Measurements from ENCODE around the gene RPL31.
A peak's percentile ranks its signal among the peaks of the same experiment; 100 is the strongest.

RPL31 gene

GRCh38 chr2:100999995-101000394, 2.1 kb upstream of the RPL31 start:
- H3K4me2 ChIP-seq (ENCODE audit: low read length): no peak overlapping the region
- H3K9ac ChIP-seq (ENCODE audit: low read depth, low read length): no peak overlapping the region
- peaks cover 27% of the 10 kb centered on the region for H3K4me1 ChIP-seq (ENCODE audit: control insufficient read depth, insufficient read depth, low read length)
- H3K36me3 ChIP-seq (ENCODE audit: insufficient read depth, low read length): peaks cover 31% of the 10 kb centered on the region
- H3K27me3 ChIP-seq (ENCODE audit: control insufficient read depth, insufficient read depth, low read length): no peaks in the 10 kb centered on the region
- H3K4me3 ChIP-seq (ENCODE audit: low read length): no peak overlapping the region
- H3K9me3 ChIP-seq (replicated peaks; ENCODE audit: low read length): no peaks in the 10 kb centered on the region

DNA sequence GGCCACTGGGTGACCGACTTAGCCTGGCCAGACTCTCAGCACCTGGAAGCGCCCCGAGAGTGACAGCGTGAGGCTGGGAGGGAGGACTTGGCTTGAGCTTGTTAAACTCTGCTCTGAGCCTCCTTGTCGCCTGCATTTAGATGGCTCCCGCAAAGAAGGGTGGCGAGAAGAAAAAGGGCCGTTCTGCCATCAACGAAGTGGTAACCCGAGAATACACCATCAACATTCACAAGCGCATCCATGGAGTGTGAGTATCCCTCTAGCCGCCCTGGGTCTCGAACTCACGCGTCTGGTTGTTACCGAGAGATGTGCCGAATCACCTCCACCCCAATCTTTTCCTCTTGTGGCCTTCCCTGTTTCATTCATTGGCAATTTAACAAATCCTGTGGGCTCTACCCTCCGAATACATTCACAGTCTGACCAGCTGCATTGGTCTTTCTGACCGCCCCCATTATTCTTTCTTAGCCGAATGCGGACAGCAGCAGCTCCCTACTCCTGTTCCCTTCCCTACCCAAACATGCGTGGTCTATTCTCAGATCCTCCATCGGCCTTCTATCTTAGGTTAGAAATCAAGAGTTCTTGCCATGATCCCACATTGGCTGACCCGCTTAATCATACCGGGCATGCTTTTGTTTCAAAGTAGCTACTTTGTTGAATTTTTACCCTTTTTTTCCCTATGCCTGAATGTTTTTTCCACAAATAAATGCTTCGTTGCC, 631 bp downstream of the RPL31 start:
- Histone ChIP-seq H3K9ac (ENCODE audit: low read depth, low read length) (peak overlapping the region; percentile 95), H3K4me2 (ENCODE audit: low read length) (peak overlapping the region; percentile 92), H3K27me3 (ENCODE audit: control insufficient read depth, insufficient read depth, low read length) (no peaks in the 10 kb centered on the region), H3K4me1 (ENCODE audit: control insufficient read depth, insufficient read depth, low read length) (peaks cover 29% of the 10 kb centered on the region), H3K36me3 (ENCODE audit: insufficient read depth, low read length) (peaks cover 53% of the 10 kb centered on the region), H3K4me3 (ENCODE audit: low read length) (peak overlapping the region; percentile 84), H3K9me3 (replicated peaks; ENCODE audit: low read length) (no peaks in the 10 kb centered on the region)

- H3K4me3 ChIP-seq (ENCODE audit: low read length): peak overlapping the region; percentile 84
- H3K4me2 ChIP-seq (ENCODE audit: low read length): peak overlapping the region; percentile 92
- H3K9ac ChIP-seq (ENCODE audit: low read depth, low read length): peak overlapping the region; percentile 95
- H3K4me1 ChIP-seq (ENCODE audit: control insufficient read depth, insufficient read depth, low read length): peaks cover 29% of the 10 kb centered on the region
- no peaks in the 10 kb centered on the region for H3K9me3 ChIP-seq (replicated peaks; ENCODE audit: low read length)
- H3K36me3 ChIP-seq (ENCODE audit: insufficient read depth, low read length): peaks cover 60% of the 10 kb centered on the region
- no peaks in the 10 kb centered on the region for H3K27me3 ChIP-seq (ENCODE audit: control insufficient read depth, insufficient read depth, low read length)
Measured at GRCh38 chr2:101003278-101003775, 1.2 kb downstream of the RPL31 start.

DNA sequence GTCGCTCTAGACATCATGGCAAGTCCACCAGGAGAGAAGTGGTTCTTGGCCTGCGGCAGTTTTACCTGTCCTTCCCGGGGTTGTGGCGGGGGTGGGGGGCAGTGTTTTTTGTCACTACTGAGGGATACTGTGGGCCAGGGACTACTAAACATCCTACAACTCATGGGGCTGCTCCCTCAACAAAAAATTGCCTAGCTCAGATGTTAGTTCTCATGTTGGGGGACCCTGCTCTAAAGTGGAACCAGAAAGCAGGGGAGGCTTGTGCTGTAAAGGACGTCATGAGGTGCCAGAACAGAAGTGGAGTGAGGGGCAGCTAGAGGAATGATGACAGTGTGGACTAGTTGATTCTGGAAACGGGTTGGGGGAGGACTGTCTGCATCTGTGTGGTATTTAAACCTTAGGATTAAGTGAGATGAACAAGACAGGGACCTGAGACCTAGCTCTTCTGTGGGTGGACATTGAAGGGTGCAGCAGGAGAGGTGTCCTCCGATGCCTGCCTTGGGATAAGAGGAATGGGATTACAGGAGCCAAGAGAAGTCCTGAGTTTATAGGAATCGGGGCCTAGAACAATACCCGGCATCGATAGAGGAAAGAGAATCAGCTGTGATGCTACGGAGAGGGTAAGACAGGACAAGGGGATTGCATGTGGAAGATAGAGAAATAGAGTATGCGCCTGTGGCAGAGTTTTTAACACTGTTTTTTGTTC, 2.7 kb downstream of the RPL31 start:
- Histone ChIP-seq H3K4me2 (ENCODE audit: low read length) (peak overlapping the region; percentile 92), H3K9ac (ENCODE audit: low read depth, low read length) (peak overlapping the region; percentile 95), H3K27me3 (ENCODE audit: control insufficient read depth, insufficient read depth, low read length) (no peaks in the 10 kb centered on the region), H3K4me3 (ENCODE audit: low read length) (peak overlapping the region; percentile 84), H3K36me3 (ENCODE audit: insufficient read depth, low read length) (peaks cover 65% of the 10 kb centered on the region), H3K9me3 (replicated peaks; ENCODE audit: low read length) (no peaks in the 10 kb centered on the region), H3K4me1 (ENCODE audit: control insufficient read depth, insufficient read depth, low read length) (peaks cover 26% of the 10 kb centered on the region)

- H3K36me3 ChIP-seq (ENCODE audit: insufficient read depth, low read length): peaks cover 68% of the 10 kb centered on the region
- H3K4me3 ChIP-seq (ENCODE audit: low read length): no peak overlapping the region
- peaks cover 26% of the 10 kb centered on the region for H3K4me1 ChIP-seq (ENCODE audit: control insufficient read depth, insufficient read depth, low read length)
Measured at GRCh38 chr2:101006065-101006715, 4.1 kb downstream of the RPL31 start.

DNA sequence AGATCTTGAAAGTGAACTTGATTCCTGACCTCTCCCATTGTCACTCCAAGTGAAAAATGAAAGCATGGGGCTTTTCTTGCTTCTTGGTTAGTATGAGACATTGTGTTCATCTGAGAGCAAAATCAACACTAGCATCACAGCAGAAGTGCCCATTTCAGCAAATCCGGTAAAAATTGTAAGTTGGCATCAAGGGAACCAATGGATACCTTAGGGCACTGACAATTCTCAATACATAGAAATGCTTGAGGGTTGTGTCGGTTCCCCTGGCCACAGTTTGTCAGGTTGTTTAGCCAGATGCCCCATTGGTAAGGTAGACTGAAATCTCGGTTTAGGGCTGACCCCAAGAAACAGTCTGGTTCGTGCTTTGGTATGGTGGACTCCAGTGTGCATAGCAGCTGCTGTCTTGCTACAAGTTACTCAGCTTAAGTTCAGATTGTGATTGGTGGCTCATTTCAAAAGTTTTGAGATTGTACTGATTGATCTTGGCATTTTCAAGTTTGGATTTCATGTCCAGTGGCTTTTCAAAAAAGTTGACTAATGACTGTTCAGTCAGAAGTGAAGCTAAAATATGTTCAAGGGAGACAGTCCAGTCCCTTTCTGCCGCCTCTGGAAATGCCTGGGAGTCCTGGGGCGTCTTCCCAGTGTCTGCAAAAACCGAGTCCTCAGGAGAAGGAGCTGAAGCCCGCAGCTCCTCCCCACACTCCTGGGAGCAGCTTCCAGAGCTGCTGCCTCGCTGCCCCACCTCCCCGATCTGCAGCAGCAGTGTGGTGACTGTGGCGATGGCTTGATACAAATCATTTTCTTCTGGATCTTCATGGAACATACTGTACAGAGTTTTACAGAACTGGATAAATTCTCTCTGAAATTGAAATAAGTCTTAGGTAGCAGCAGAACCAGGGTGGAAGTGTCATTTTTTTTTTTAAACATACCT, 5.6 kb downstream of the RPL31 start:
- H3K4me3 ChIP-seq (ENCODE audit: low read length): no peak overlapping the region
- peaks cover 75% of the 10 kb centered on the region for H3K36me3 ChIP-seq (ENCODE audit: insufficient read depth, low read length)
- no peak overlapping the region for H3K9ac ChIP-seq (ENCODE audit: low read depth, low read length)
- H3K4me1 ChIP-seq (ENCODE audit: control insufficient read depth, insufficient read depth, low read length): peaks cover 19% of the 10 kb centered on the region
- H3K4me2 ChIP-seq (ENCODE audit: low read length): no peak overlapping the region
- no peaks in the 10 kb centered on the region for H3K9me3 ChIP-seq (replicated peaks; ENCODE audit: low read length)
- H3K27me3 ChIP-seq (ENCODE audit: control insufficient read depth, insufficient read depth, low read length): no peaks in the 10 kb centered on the region

More at GRCh38 chr2:101006065-101006715, 4.1 kb downstream of the RPL31 start:
- Histone ChIP-seq H3K4me2 (ENCODE audit: low read length) (no peak overlapping the region), H3K9me3 (replicated peaks; ENCODE audit: low read length) (no peaks in the 10 kb centered on the region), H3K27me3 (ENCODE audit: control insufficient read depth, insufficient read depth, low read length) (no peaks in the 10 kb centered on the region), H3K9ac (ENCODE audit: low read depth, low read length) (no peak overlapping the region)

DNA sequence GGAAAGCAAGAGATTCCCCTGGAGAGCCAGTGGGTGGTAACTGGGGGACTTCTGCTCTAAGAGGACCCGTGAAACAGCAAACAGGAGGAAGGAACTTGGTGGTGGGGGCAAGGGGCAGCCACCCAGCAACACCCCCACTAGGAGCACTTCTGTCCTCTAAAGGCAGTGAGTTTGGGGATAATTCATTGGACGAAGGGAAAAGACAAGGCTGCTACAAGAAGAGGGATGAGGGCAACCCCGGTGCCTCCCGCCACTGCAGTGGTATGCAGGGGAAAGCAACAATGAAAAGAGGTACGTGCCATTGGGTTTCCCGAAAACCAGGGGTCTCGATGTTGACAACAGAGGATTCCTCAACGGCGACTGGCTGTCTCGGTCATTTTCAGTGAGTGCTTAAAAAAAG, 9.1 kb downstream of the RPL31 start:
- Histone ChIP-seq H3K4me2 (ENCODE audit: low read length) (no peak overlapping the region), H3K4me1 (ENCODE audit: control insufficient read depth, insufficient read depth, low read length) (no peaks in the 10 kb centered on the region), H3K9me3 (replicated peaks; ENCODE audit: low read length) (no peaks in the 10 kb centered on the region), H3K9ac (ENCODE audit: low read depth, low read length) (no peak overlapping the region), H3K27me3 (ENCODE audit: control insufficient read depth, insufficient read depth, low read length) (no peaks in the 10 kb centered on the region), H3K4me3 (ENCODE audit: low read length) (no peak overlapping the region), H3K36me3 (ENCODE audit: insufficient read depth, low read length) (peaks cover 64% of the 10 kb centered on the region)

GRCh38 chr2:101012054-101012705, 10.1 kb downstream of the RPL31 start:
- Histone ChIP-seq H3K4me2 (ENCODE audit: low read length) (no peak overlapping the region), H3K27me3 (ENCODE audit: control insufficient read depth, insufficient read depth, low read length) (no peaks in the 10 kb centered on the region), H3K4me3 (ENCODE audit: low read length) (no peak overlapping the region), H3K36me3 (ENCODE audit: insufficient read depth, low read length) (peaks cover 56% of the 10 kb centered on the region), H3K9me3 (replicated peaks; ENCODE audit: low read length) (no peaks in the 10 kb centered on the region), H3K4me1 (ENCODE audit: control insufficient read depth, insufficient read depth, low read length) (no peaks in the 10 kb centered on the region), H3K9ac (ENCODE audit: low read depth, low read length) (no peak overlapping the region)

- Histone ChIP-seq H3K4me2 (ENCODE audit: low read length) (no peak overlapping the region), H3K4me3 (ENCODE audit: low read length) (no peak overlapping the region), H3K27me3 (ENCODE audit: control insufficient read depth, insufficient read depth, low read length) (no peaks in the 10 kb centered on the region), H3K36me3 (ENCODE audit: insufficient read depth, low read length) (peaks cover 56% of the 10 kb centered on the region), H3K9me3 (replicated peaks; ENCODE audit: low read length) (no peaks in the 10 kb centered on the region), H3K4me1 (ENCODE audit: control insufficient read depth, insufficient read depth, low read length) (no peaks in the 10 kb centered on the region), H3K9ac (ENCODE audit: low read depth, low read length) (no peak overlapping the region)
Measured at GRCh38 chr2:101012706-101013181, 10.7 kb downstream of the RPL31 start.

DNA sequence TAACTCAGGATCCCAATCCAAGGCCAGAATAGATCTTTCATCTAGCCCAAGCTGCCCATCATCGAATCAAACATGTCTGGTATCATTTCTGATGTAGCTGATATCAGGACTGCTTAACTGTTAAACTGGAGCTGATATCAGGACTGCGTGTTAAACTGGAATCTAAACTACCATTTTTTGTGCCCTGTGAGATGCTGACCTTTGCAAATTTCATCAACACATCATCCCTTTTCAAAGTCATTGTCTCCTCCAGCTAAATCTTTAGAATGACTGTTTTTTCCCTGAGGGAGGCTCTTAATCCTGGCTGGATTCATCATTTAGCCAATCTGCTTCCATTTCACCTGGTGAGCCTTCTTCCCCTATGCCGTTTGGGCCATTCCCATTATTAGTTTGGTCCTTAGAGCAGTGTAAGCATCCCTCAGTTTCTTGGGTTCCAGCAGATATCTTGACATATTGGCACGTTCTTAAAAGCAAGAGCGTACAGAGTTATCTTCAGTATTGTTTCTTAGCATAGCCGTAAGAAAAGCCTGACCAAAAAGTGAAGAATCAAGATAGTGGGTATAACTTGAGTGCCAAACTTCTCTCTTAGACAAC, 12.3 kb downstream of the RPL31 start:
- Histone ChIP-seq H3K36me3 (ENCODE audit: insufficient read depth, low read length) (peaks cover 59% of the 10 kb centered on the region), H3K9me3 (replicated peaks; ENCODE audit: low read length) (no peaks in the 10 kb centered on the region), H3K9ac (ENCODE audit: low read depth, low read length) (no peak overlapping the region), H3K27me3 (ENCODE audit: control insufficient read depth, insufficient read depth, low read length) (no peaks in the 10 kb centered on the region), H3K4me2 (ENCODE audit: low read length) (no peak overlapping the region), H3K4me1 (ENCODE audit: control insufficient read depth, insufficient read depth, low read length) (no peaks in the 10 kb centered on the region), H3K4me3 (ENCODE audit: low read length) (no peak overlapping the region)

Data from skeletal muscle satellite cell (primary cell).